Hepatocyte (in vitro differentiated cells): ENCODE measurements around the gene TEPSIN. TPM values are rescaled to one million over a fixed set of nuclear protein-coding genes. Genes with fewer than 3 reads are reported as not detected.
"Not testable (repeated sequence)": the region's sequence is repeated elsewhere in the genome, so short reads cannot be mapped to it uniquely, and the experiment has no call there.

Source experiments
- DNase-seq: peaks from one replicate; pipeline ENCODE4 v3.0.0-alpha.2; 2016; ENCODE audit warnings: low spot score
- H2AFZ ChIP-seq: fragments of 200-600 bp; sonication (generic); 2 replicates; pipeline ENCODE4 v1.6.0; 2016; ENCODE audit warnings: antibody characterized with exemption, mild to moderate bottlenecking
- H3K27ac ChIP-seq: fragments of 200-600 bp; sonication (generic); 2 replicates; pipeline ENCODE4 v1.5.1; 2016; ENCODE audit warnings: mild to moderate bottlenecking
- H3K27me3 ChIP-seq: fragments of 200-600 bp; sonication (generic); 2 replicates; pipeline ENCODE4 v1.6.1; 2016
- H3K36me3 ChIP-seq: fragments of 200-600 bp; sonication (generic); replicated peaks from 2 replicates; pipeline ENCODE4 v1.5.1; 2016; ENCODE audit warnings: low read depth; ENCODE audit not compliant: insufficient read depth
- H3K4me1 ChIP-seq: fragments of 200-600 bp; sonication (generic); 2 replicates; pipeline ENCODE4 v1.5.1; 2016; ENCODE audit warnings: mild to moderate bottlenecking, moderate library complexity; ENCODE audit not compliant: insufficient read depth
- H3K4me2 ChIP-seq: fragments of 200-600 bp; sonication (generic); 2 replicates; pipeline ENCODE4 v1.6.0; 2016
- H3K4me3 ChIP-seq: fragments of 200-600 bp; sonication (generic); 2 replicates; pipeline ENCODE4 v1.5.1; 2016; ENCODE audit warnings: mild to moderate bottlenecking
- H3K79me2 ChIP-seq: fragments of 200-600 bp; sonication (generic); 2 replicates; pipeline ENCODE4 v1.6.0; 2017; ENCODE audit warnings: mild to moderate bottlenecking
- H3K9me2 ChIP-seq: fragments of 200-600 bp; sonication (generic); replicated peaks from 2 replicates; pipeline ENCODE4 v1.6.0; 2017; ENCODE audit warnings: mild to moderate bottlenecking; ENCODE audit not compliant: insufficient read depth
- H3K9me3 ChIP-seq: fragments of 200-600 bp; sonication (generic); 2 replicates; pipeline ENCODE4 v1.5.1; 2016; ENCODE audit warnings: low read depth, mild to moderate bottlenecking
- H4K20me1 ChIP-seq: fragments of 200-600 bp; sonication (generic); 2 replicates; pipeline ENCODE4 v1.6.0; 2016; ENCODE audit warnings: mild to moderate bottlenecking; ENCODE audit not compliant: insufficient read depth, poor library complexity, severe bottlenecking
- CTCF ChIP-seq: fragments of 200-600 bp; sonication (generic); IDR thresholded peaks from 2 replicates; pipeline ENCODE4 v1.5.1; 2016; ENCODE audit warnings: antibody characterized with exemption, mild to moderate bottlenecking; ENCODE audit not compliant: poor library complexity
- EZH2 ChIP-seq: fragments of 200-600 bp; sonication (generic); IDR thresholded peaks from 2 replicates; pipeline ENCODE4 v1.6.1; 2016; ENCODE audit warnings: antibody characterized with exemption, mild to moderate bottlenecking, borderline replicate concordance
- EZH2phosphoT487 ChIP-seq: fragments of 200-600 bp; sonication (generic); IDR thresholded peaks from one replicate; pipeline ENCODE4 v1.6.1; 2018; ENCODE audit warnings: antibody characterized with exemption, mild to moderate bottlenecking, low read depth, moderate library complexity; ENCODE audit not compliant: unreplicated experiment, severe bottlenecking
- WGBS: methylation state at CpG from one replicate; pipeline ENCODE4 v1.1.6; 2016; ENCODE audit warnings: low lambda C conversion rate; ENCODE audit errors: missing lambda C conversion rate; 5-methylcytosine and 5-hydroxymethylcytosine counted together
- polyA plus RNA-seq: library from polyadenylated mRNA; unstranded; fragments of >200 nt; fragmentation: Nextera tagmentation; extraction: Ambion mirVana; gene quantifications from 2 replicates; pipeline ENCODE4 v1.2.1, GENCODE V29; 2016
- total RNA-seq: library from RNA; depleted of rRNA; stranded (reverse); fragments of >200 nt; gene quantifications from 2 replicates; pipeline ENCODE4 v1.2.3, GENCODE V29; 2014

Gene TEPSIN
- total and polyA plus RNA-seq, 2 experiments from 2014 or later = 34.1 to 44.3 TPM

GRCh38 chr17:81229666-81229920 lies 9.3 kb downstream of the TEPSIN start:
- H3K4me3 ChIP-seq = no peak overlapping the region
- no peak for TF ChIP-seq EZH2
- TF ChIP-seq EZH2phosphoT487 = no peak
- TF ChIP-seq CTCF = no peak
- no peaks in the 10 kb centered on the region for H3K36me3 ChIP-seq
- H3K9me3 ChIP-seq = no peaks in the 10 kb centered on the region
- no peaks in the 10 kb centered on the region for H4K20me1 ChIP-seq
- H3K27ac ChIP-seq = no peak overlapping the region
- no peak overlapping the region for H3K4me2 ChIP-seq
- H2AFZ ChIP-seq = no peak overlapping the region
- WGBS = 94% methylated on average over 14 of the region's 14 CpGs
- H3K9me2 ChIP-seq = no peaks in the 10 kb centered on the region
- no peaks in the 10 kb centered on the region for H3K27me3 ChIP-seq
- no peaks in the 10 kb centered on the region for H3K79me2 ChIP-seq
- DNase-seq = no peak
- H3K4me1 ChIP-seq = peaks cover under 1% of the 10 kb centered on the region

- Histone ChIP-seq H3K9me3 (no peaks in the 10 kb centered on the region), H3K4me1 (no peaks in the 10 kb centered on the region), H2AFZ (no peak overlapping the region), H3K36me3 (no peaks in the 10 kb centered on the region), H3K4me3 (no peak overlapping the region), H3K4me2 (no peak overlapping the region), H3K9me2 (no peaks in the 10 kb centered on the region), H4K20me1 (no peaks in the 10 kb centered on the region), H3K27me3 (no peaks in the 10 kb centered on the region), H3K27ac (no peak overlapping the region), H3K79me2 (no peaks in the 10 kb centered on the region)
- no peak for DNase-seq
- TF ChIP-seq EZH2 (no peak), CTCF (no peak), EZH2phosphoT487 (no peak)
- 96% methylated on average over 25 of the region's 32 CpGs for WGBS
These were observed 9.8 kb downstream of the TEPSIN start for GRCh38 chr17:81228834-81229665.

GRCh38 chr17:81228420-81228819 lies 10.4 kb downstream of the TEPSIN start:
- H4K20me1 ChIP-seq = no peaks in the 10 kb centered on the region
- TF ChIP-seq EZH2phosphoT487 (no peak), CTCF (no peak), EZH2 (no peak)
- no peak overlapping the region for H2AFZ ChIP-seq
- H3K27me3 ChIP-seq = no peaks in the 10 kb centered on the region
- no peak overlapping the region for H3K4me2 ChIP-seq
- no peaks in the 10 kb centered on the region for H3K36me3 ChIP-seq
- H3K9me3 ChIP-seq = no peaks in the 10 kb centered on the region
- no peak overlapping the region for H3K27ac ChIP-seq
- no peaks in the 10 kb centered on the region for H3K9me2 ChIP-seq
- H3K4me1 ChIP-seq = no peaks in the 10 kb centered on the region
- 88% methylated on average over 9 of the region's 9 CpGs for WGBS
- no peak for DNase-seq
- H3K4me3 ChIP-seq = no peak overlapping the region
- no peaks in the 10 kb centered on the region for H3K79me2 ChIP-seq

- not testable (repeated sequence) for H3K36me3 ChIP-seq, H3K79me2 ChIP-seq, H4K20me1 ChIP-seq, H3K27me3 ChIP-seq, H3K9me3 ChIP-seq, DNase-seq, H3K27ac ChIP-seq, H2AFZ ChIP-seq, H3K4me1 ChIP-seq, H3K4me3 ChIP-seq, H3K9me2 ChIP-seq, H3K4me2 ChIP-seq
- 95% methylated on average over 2 of the region's 2 CpGs for WGBS
These were observed 11.2 kb downstream of the TEPSIN start for GRCh38 chr17:81227630-81228029.
